ENCODE measurements around the gene SYCP1.
"Not testable (repeated sequence)": the region's sequence is repeated elsewhere in the genome, so short reads cannot be mapped to it uniquely, and the experiment has no call there.

SYCP1 gene

DNA sequence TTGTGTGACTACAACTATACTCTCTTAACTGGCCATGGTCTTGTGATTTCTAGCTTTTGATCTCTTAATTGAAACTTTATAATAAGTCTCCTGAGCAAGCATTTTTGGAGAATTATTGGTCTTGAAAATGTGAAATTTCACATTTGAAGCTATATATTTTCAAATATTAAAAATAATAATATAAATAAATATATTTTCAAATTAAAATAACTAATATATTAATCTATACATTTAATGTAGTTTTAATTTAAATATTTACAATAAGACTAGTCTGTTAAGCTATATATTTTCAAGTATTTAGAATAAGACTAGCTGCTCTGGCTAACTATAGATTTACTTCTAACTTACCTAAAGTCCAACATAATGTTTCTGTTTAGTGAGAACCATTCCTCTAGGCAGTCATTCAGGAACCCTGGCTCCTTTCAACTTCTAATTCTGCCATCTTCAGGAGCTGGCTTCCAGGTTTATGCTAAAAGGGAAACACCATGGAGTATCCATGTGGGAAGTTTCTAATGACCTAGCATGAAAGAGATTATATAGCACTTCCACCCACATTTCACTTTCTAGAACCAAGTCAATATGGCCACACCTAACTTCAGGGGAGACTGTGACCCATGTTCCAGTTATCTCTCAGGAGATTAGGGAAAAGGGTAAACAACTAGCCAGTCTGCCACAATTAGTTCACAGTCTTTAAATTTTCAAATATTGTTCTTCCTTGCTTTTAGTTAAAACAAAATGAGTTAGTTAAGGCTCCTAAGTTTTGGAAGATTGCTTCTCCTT is 143.0 kb downstream of the SYCP1 start:
- Histone ChIP-seq H3K27ac (no peak overlapping the region), H3K4me3 (no peak overlapping the region), H3K36me3 (ENCODE audit: insufficient read depth, low read length) (no peaks in the 10 kb centered on the region), H3K9me3 (ENCODE audit: low read depth, low read length) (no peaks in the 10 kb centered on the region), H3K9ac (ENCODE audit: insufficient read length) (no peak overlapping the region)
- no peak for DNase-seq (ENCODE audit: low read depth, low spot score)
- TF ChIP-seq EZH2 (IDR thresholded peaks at IDR 0.05): no peak
- no peak for TF ChIP-seq FOXP2 (optimal IDR thresholded peaks at IDR 0.05; ENCODE audit: control extremely low read depth, extremely low read length, insufficient read depth)
- no peak for TF ChIP-seq POLR2AphosphoS5 (IDR thresholded peaks at IDR 0.05; ENCODE audit: borderline replicate concordance, low read depth, low read length)

- no peak for DNase-seq (ENCODE audit: low read depth, low spot score)
- Histone ChIP-seq H3K36me3 (ENCODE audit: insufficient read depth, low read length) (no peaks in the 10 kb centered on the region), H3K27ac (no peak overlapping the region), H3K9me3 (ENCODE audit: low read depth, low read length) (no peaks in the 10 kb centered on the region), H3K4me3 (no peak overlapping the region), H3K9ac (ENCODE audit: insufficient read length) (no peak overlapping the region)
- TF ChIP-seq POLR2AphosphoS5 (IDR thresholded peaks at IDR 0.05; ENCODE audit: borderline replicate concordance, low read depth, low read length) (no peak), FOXP2 (optimal IDR thresholded peaks at IDR 0.05; ENCODE audit: control extremely low read depth, extremely low read length, insufficient read depth) (no peak), EZH2 (IDR thresholded peaks at IDR 0.05) (no peak)
Observed at GRCh38 chr1:115006191-115006590, 151.5 kb downstream of the SYCP1 start.

- no peak for TF ChIP-seq FOXP2 (optimal IDR thresholded peaks at IDR 0.05; ENCODE audit: control extremely low read depth, extremely low read length, insufficient read depth)
- TF ChIP-seq POLR2AphosphoS5 (IDR thresholded peaks at IDR 0.05; ENCODE audit: borderline replicate concordance, low read depth, low read length): no peak
- no peak for TF ChIP-seq EZH2 (IDR thresholded peaks at IDR 0.05)
- DNase-seq (ENCODE audit: low read depth, low spot score): no peak
Observed at GRCh38 chr1:115012006-115012405, 157.3 kb downstream of the SYCP1 start.

GRCh38 chr1:115012434-115012833 is 157.8 kb downstream of the SYCP1 start:
- Histone ChIP-seq H3K36me3 (ENCODE audit: insufficient read depth, low read length) (no peaks in the 10 kb centered on the region), H3K9ac (ENCODE audit: insufficient read length) (no peak overlapping the region), H3K4me3 (no peak overlapping the region), H3K9me3 (ENCODE audit: low read depth, low read length) (no peaks in the 10 kb centered on the region), H3K27ac (no peak overlapping the region)
- TF ChIP-seq FOXP2 (optimal IDR thresholded peaks at IDR 0.05; ENCODE audit: control extremely low read depth, extremely low read length, insufficient read depth) (no peak), EZH2 (IDR thresholded peaks at IDR 0.05) (no peak), POLR2AphosphoS5 (IDR thresholded peaks at IDR 0.05; ENCODE audit: borderline replicate concordance, low read depth, low read length) (no peak)
- DNase-seq (ENCODE audit: low read depth, low spot score): no peak

More at GRCh38 chr1:115012006-115012405, 157.3 kb downstream of the SYCP1 start:
- no peaks in the 10 kb centered on the region for H3K9me3 ChIP-seq (ENCODE audit: low read depth, low read length)
- H3K27ac ChIP-seq: no peak overlapping the region
- H3K36me3 ChIP-seq (ENCODE audit: insufficient read depth, low read length): no peaks in the 10 kb centered on the region
- no peak overlapping the region for H3K9ac ChIP-seq (ENCODE audit: insufficient read length)
- no peak overlapping the region for H3K4me3 ChIP-seq

GRCh38 chr1:115013792-115014191 is 159.1 kb downstream of the SYCP1 start:
- TF ChIP-seq FOXP2 (optimal IDR thresholded peaks at IDR 0.05; ENCODE audit: control extremely low read depth, extremely low read length, insufficient read depth): no peak
- no peak for TF ChIP-seq POLR2AphosphoS5 (IDR thresholded peaks at IDR 0.05; ENCODE audit: borderline replicate concordance, low read depth, low read length)
- no peak for TF ChIP-seq EZH2 (IDR thresholded peaks at IDR 0.05)
- no peaks in the 10 kb centered on the region for H3K9me3 ChIP-seq (ENCODE audit: low read depth, low read length)

GRCh38 chr1:115019549-115019948 is 164.9 kb downstream of the SYCP1 start:
- H3K9me3 ChIP-seq (ENCODE audit: low read depth, low read length); H3K36me3 ChIP-seq (ENCODE audit: insufficient read depth, low read length); H3K4me3 ChIP-seq; DNase-seq (ENCODE audit: low read depth, low spot score); H3K27ac ChIP-seq; H3K9ac ChIP-seq (ENCODE audit: insufficient read length): not testable (repeated sequence)

More at GRCh38 chr1:115013792-115014191, 159.1 kb downstream of the SYCP1 start:
- DNase-seq (ENCODE audit: low read depth, low spot score): no peak
- H3K4me3 ChIP-seq: no peak overlapping the region
- no peak overlapping the region for H3K27ac ChIP-seq
- no peak overlapping the region for H3K9ac ChIP-seq (ENCODE audit: insufficient read length)
- no peaks in the 10 kb centered on the region for H3K36me3 ChIP-seq (ENCODE audit: insufficient read depth, low read length)

GRCh38 chr1:115021145-115021544 is 166.5 kb downstream of the SYCP1 start:
- no peak for DNase-seq (ENCODE audit: low read depth, low spot score)
- H3K9ac ChIP-seq (ENCODE audit: insufficient read length): no peak overlapping the region
- no peak overlapping the region for H3K4me3 ChIP-seq
- TF ChIP-seq POLR2AphosphoS5 (IDR thresholded peaks at IDR 0.05; ENCODE audit: borderline replicate concordance, low read depth, low read length): no peak
- TF ChIP-seq EZH2 (IDR thresholded peaks at IDR 0.05): no peak
- no peak for TF ChIP-seq FOXP2 (optimal IDR thresholded peaks at IDR 0.05; ENCODE audit: control extremely low read depth, extremely low read length, insufficient read depth)
- H3K27ac ChIP-seq: no peak overlapping the region
- H3K9me3 ChIP-seq (ENCODE audit: low read depth, low read length): no peaks in the 10 kb centered on the region
- H3K36me3 ChIP-seq (ENCODE audit: insufficient read depth, low read length): no peaks in the 10 kb centered on the region

GRCh38 chr1:115023593-115023992 is 168.9 kb downstream of the SYCP1 start:
- Histone ChIP-seq H3K9ac (ENCODE audit: insufficient read length) (no peak overlapping the region), H3K36me3 (ENCODE audit: insufficient read depth, low read length) (no peaks in the 10 kb centered on the region), H3K27ac (no peak overlapping the region), H3K9me3 (ENCODE audit: low read depth, low read length) (no peaks in the 10 kb centered on the region), H3K4me3 (no peak overlapping the region)
- TF ChIP-seq EZH2 (IDR thresholded peaks at IDR 0.05): no peak
- no peak for TF ChIP-seq POLR2AphosphoS5 (IDR thresholded peaks at IDR 0.05; ENCODE audit: borderline replicate concordance, low read depth, low read length)
- TF ChIP-seq FOXP2 (optimal IDR thresholded peaks at IDR 0.05; ENCODE audit: control extremely low read depth, extremely low read length, insufficient read depth): no peak
- no peak for DNase-seq (ENCODE audit: low read depth, low spot score)

GRCh38 chr1:115029526-115029925 is 174.9 kb downstream of the SYCP1 start, which contains the start of gene TSHB:
TSHB (plus strand) TSS chr1:115029826; CDS start chr1:115033363, 3,537 bp downstream.
- Histone ChIP-seq H3K9ac (ENCODE audit: insufficient read length) (no peak within 1 kb of the TSS), H3K36me3 (ENCODE audit: insufficient read depth, low read length) (no peaks in the 10 kb centered on the region), H3K27ac (no peak within 1 kb of the TSS), H3K9me3 (ENCODE audit: low read depth, low read length) (no peaks in the 10 kb centered on the region), H3K4me3 (no peak within 1 kb of the TSS)
- no peak for DNase-seq (ENCODE audit: low read depth, low spot score)
- no peak for TF ChIP-seq FOXP2 (optimal IDR thresholded peaks at IDR 0.05; ENCODE audit: control extremely low read depth, extremely low read length, insufficient read depth)
- no peak for TF ChIP-seq EZH2 (IDR thresholded peaks at IDR 0.05)
- no peak for TF ChIP-seq POLR2AphosphoS5 (IDR thresholded peaks at IDR 0.05; ENCODE audit: borderline replicate concordance, low read depth, low read length)

Data from SK-N-MC (cell line).